Measurements from ENCODE around the gene GNAZ. TPM values are rescaled to one million over a fixed set of nuclear protein-coding genes. Genes with fewer than 3 reads are reported as not detected.
A peak's percentile ranks its signal among the peaks of the same experiment; 100 is the strongest.

Gene GNAZ
- total RNA-seq, 1 experiment from 2014 or later = 5.0 TPM

- no peak overlapping the region for H3K9ac ChIP-seq (ENCODE audit: extremely low read depth, insufficient read length, low read length)
- H2AFZ ChIP-seq (ENCODE audit: low read length) = no peak overlapping the region
- no peak for TF ChIP-seq CTCF (conservative IDR thresholded peaks at IDR 0.05)
- H4K8ac ChIP-seq (replicated peaks; ENCODE audit: insufficient read length, low read depth, low read length) = no peak overlapping the region
- H2BK5ac ChIP-seq (ENCODE audit: insufficient read length, low read length) = no peak overlapping the region
- no peak overlapping the region for H3K4me3 Mint-ChIP-seq
- H3K9me3 ChIP-seq (ENCODE audit: control insufficient read depth, low read depth, low read length) = no peaks in the 10 kb centered on the region
- no peak overlapping the region for H3K14ac ChIP-seq (ENCODE audit: insufficient read depth, low read length)
- H3K79me2 ChIP-seq (ENCODE audit: insufficient read depth, low read length) = no peaks in the 10 kb centered on the region
- no peak overlapping the region for H2BK12ac ChIP-seq (ENCODE audit: insufficient read length, low read depth, low read length)
- H2AK5ac ChIP-seq (ENCODE audit: insufficient read length, low read length) = no peak overlapping the region
- H4K91ac ChIP-seq (ENCODE audit: insufficient read length, low read depth, low read length) = no peak overlapping the region
- no peaks in the 10 kb centered on the region for H3K23me2 ChIP-seq (ENCODE audit: insufficient read length, low read depth, low read length, poor library complexity, severe bottlenecking)
- H2BK120ac ChIP-seq (ENCODE audit: low read depth, low read length, poor library complexity, severe bottlenecking) = no peak overlapping the region
- H3K23ac ChIP-seq (ENCODE audit: insufficient read length, low read depth, low read length) = no peak overlapping the region
- H2BK15ac ChIP-seq (ENCODE audit: low read depth, low read length) = no peak overlapping the region
- peaks cover 46% of the 10 kb centered on the region for H3K27me3 Mint-ChIP-seq (ENCODE audit: low read depth)
- no peak overlapping the region for H4K5ac ChIP-seq (ENCODE audit: insufficient read length, low read depth, low read length)
- H3T11ph ChIP-seq (ENCODE audit: low read length) = no peak overlapping the region
- peaks cover 0 to 12% (median 4%) of the 10 kb centered on the region in 3 experiments; a peak in 4 of 7 replicates for H3K36me3 Mint-ChIP-seq (ENCODE audit: insufficient read depth in 1 of 3, low read depth in 3 of 3)
- peaks cover 38 to 42% of the 10 kb centered on the region in 2 experiments for H3K4me1 Mint-ChIP-seq
- no peak overlapping the region for H2BK20ac ChIP-seq (ENCODE audit: low read depth, low read length, poor library complexity, severe bottlenecking)
- no peak overlapping the region for H3K27ac ChIP-seq (ENCODE audit: insufficient read length, low read depth, low read length)
- no peaks in the 10 kb centered on the region; the same call in 1 of the 2 replicates for H3K27me3 ChIP-seq (ENCODE audit: insufficient read depth, low read length)
- H3K4me2 ChIP-seq (ENCODE audit: insufficient read depth, insufficient read length, low read length) = no peak overlapping the region
- no peak for DNase-seq
- H3K79me1 ChIP-seq (ENCODE audit: insufficient read depth, low read depth, low read length, poor library complexity, severe bottlenecking) = no peaks in the 10 kb centered on the region
- H3K27ac Mint-ChIP-seq = peak overlapping the region in 1 of 3 experiments; percentile 84; a peak in 1 of 7 replicates
- peaks cover 13 to 16% of the 10 kb centered on the region in 2 experiments; a peak in 4 of 5 replicates for H3K9me3 Mint-ChIP-seq
- H3K4me1 ChIP-seq (ENCODE audit: insufficient read depth, low read length) = no peaks in the 10 kb centered on the region
- no peak overlapping the region for H3K18ac ChIP-seq (ENCODE audit: insufficient read length, low read depth, low read length)
- no peak overlapping the region for H3K56ac ChIP-seq (ENCODE audit: insufficient read length, low read depth, low read length)
- no peaks in the 10 kb centered on the region for H4K20me1 ChIP-seq (ENCODE audit: control insufficient read depth, insufficient read depth, insufficient read length)
- no CpG with 5 or more reads among the region's 10 CpGs for WGBS (ENCODE audit: extremely low coverage, insufficient read length, low lambda C conversion rate)
- no peak overlapping the region for H3K4ac ChIP-seq (ENCODE audit: low read depth, low read length)
These were observed 35.4 kb upstream of the GNAZ start for GRCh38 chr22:23034621-23035556.
